Colonic mucosa (tissue), 4 donors: Measurements from ENCODE around the gene POTEI. TPM values are rescaled to one million over a fixed set of nuclear protein-coding genes. Genes with fewer than 3 reads are reported as not detected.
"Not testable (repeated sequence)": the region's sequence is repeated elsewhere in the genome, so short reads cannot be mapped to it uniquely, and the experiment has no call there.

Experiments used
- DNase-seq: peaks from one replicate; pipeline ENCODE4 v3.0.0-alpha.2; 2020
- H3K27ac ChIP-seq: fragments of 200-600 bp; one replicate; pipeline ENCODE4 v1.8.0; 2021
- H3K27me3 ChIP-seq: fragments of 200-600 bp; one replicate; pipeline ENCODE4 v1.8.0; 2021
- H3K36me3 ChIP-seq: fragments of 200-600 bp; one replicate; pipeline ENCODE4 v1.8.0; 2021
- H3K4me1 ChIP-seq: fragments of 200-600 bp; one replicate; pipeline ENCODE4 v1.8.0; 2021; ENCODE audit warnings: mild to moderate bottlenecking
- H3K4me3 ChIP-seq: fragments of 200-600 bp; one replicate; pipeline ENCODE4 v1.8.0; 2021
- H3K9ac ChIP-seq, 2 donors: one replicate each; pipeline ENCODE4 v1.7.0; 2013; ENCODE audit warnings: control low read depth in 2 of 2, low read depth in 2 of 2, low read length in 2 of 2
- H3K9me3 ChIP-seq: fragments of 200-600 bp; one replicate; pipeline ENCODE4 v1.8.0; 2021
- intact Hi-C: fragments of 100-400 bp; cut with DNase I; formaldehyde crosslinking; loops from one replicate; pipeline ENCODE4 v1.14.1; 2022
- total RNA-seq, 2 donors: library from RNA; stranded (reverse); fragmentation: NEBNext Ultra II Directional in 1 of 2; extraction: Animal tissue kit (Norgen Biotek cat#: 25700) in 1 of 2; gene quantifications; one replicate each; pipeline ENCODE4 v1.2.1, GENCODE V29; 2021
- donor health status: healthy.
- donor health status: DM: no; HTN: no; CAD: no.
- donor health status: DM: no; HTN: no; CAD: no.

POTEI gene
- total RNA-seq, 2 donors from 2014 or later: 0.10 to 0.11 TPM

DNA sequence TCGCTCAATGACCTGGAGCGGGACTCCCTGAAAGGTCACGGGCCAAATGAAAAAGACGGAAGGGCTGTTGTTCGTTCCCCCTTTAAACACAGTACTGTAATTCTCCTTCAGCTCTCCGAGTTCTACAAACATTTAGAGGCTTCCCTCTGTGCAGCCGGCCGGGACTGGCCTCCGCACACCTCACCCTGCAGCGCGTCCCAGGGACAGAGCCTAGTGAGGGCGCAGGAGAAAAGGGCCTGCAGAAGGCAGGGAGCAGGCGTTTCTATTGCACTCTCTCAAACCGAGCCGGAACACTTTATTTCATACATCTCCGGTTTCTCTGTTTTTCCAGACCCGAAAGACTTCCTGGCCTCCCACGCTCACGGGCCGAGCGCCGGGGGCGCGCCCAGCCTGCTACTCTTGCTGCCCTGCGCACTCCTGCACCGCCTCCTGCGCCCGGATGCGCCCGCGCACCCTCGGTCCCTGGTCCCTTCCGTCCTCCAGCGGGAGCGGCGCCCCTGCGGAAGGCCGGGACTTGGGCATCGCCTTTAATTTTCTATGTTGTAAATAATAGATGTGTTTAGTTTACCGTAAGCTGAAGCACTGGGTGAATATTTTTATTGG lies 18.3 kb upstream of the POTEI start:
- DNase-seq, H3K27me3 ChIP-seq, intact Hi-C loops, H3K4me3 ChIP-seq, H3K9ac ChIP-seq, H3K27ac ChIP-seq, H3K36me3 ChIP-seq, H3K9me3 ChIP-seq, H3K4me1 ChIP-seq: not testable (repeated sequence)

DNA sequence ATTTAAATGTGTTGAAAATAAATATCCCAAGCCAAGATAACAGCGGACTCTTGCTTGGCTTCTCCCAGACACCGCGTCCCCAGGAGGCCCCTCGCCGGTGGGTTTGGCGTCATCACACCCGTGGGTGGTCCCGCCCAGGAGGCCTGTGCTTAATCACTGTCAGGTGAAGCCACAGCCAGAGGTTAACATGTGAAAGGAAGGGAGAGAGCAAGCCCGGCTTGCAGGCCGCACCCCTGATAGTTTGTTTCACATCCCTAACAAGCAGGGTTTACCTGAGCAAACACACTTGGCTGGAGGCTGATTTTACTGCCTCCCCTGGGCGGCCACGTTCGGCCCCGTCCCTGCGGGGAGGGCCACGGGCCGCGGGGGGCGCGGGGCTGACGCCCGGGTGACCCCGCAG lies 13.3 kb upstream of the POTEI start:
- H3K4me1 ChIP-seq, H3K9me3 ChIP-seq, H3K36me3 ChIP-seq, H3K4me3 ChIP-seq, intact Hi-C loops, H3K27ac ChIP-seq, DNase-seq, H3K27me3 ChIP-seq, H3K9ac ChIP-seq: not testable (repeated sequence)

DNA sequence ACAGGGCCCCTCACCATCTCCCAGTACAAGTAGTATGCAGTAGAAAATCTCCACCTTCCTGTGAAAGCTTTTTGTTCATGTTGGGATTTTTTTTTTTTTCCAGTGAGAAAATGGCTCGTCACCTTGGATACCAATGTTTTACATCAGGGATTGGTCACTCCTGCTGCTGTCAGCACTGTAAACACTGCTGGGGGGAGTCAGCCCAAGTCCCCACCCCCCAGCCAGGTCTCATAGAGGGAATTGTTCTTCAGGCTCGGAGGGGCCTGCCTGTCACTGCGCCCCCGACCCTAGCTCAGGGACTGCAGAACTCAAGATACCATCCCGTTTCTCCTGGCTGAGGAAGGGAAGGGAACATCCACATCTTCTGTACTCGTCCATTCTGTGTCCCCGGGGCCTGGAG lies 11.9 kb upstream of the POTEI start, which contains the start of gene CFC1B:
Gene CFC1B (plus strand): TSS at position 231 of the 400 bp plus-strand sequence. CDS start 263 bp downstream, outside the sequence.
- DNase-seq, H3K9me3 ChIP-seq, H3K36me3 ChIP-seq, H3K27me3 ChIP-seq, H3K4me3 ChIP-seq, H3K9ac ChIP-seq, H3K4me1 ChIP-seq, H3K27ac ChIP-seq, intact Hi-C loops: not testable (repeated sequence)

DNA sequence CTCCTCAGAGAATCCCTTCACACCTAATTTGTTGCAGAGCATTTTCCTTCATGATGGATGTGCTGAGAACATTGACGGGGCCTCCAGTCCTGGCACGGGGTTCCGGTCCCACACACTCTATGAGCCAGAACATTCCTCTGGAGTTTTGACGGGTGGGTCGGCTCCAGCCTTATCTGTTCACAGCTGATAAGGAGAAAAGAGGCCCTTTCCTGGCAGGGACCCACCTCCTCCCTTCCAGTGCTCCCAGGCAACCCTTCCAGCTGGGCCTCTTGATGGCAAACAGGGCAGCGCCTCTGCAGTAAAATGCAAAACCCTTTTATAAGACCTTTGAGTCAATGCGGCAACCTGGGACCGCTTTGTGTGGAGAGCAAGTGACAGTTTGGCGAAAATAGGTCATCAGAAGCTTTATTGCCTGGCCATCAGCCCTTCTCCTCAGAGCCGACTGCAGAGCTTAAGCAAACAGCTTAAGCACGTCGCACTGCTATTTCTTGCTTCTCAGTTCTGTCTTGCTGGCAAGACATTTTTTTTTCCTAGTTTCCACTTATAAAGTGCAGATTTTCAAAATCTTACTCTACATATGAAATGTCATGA lies 9.5 kb upstream of the POTEI start:
- H3K9ac ChIP-seq, H3K9me3 ChIP-seq, H3K4me1 ChIP-seq, H3K27ac ChIP-seq, DNase-seq, H3K36me3 ChIP-seq, H3K4me3 ChIP-seq, H3K27me3 ChIP-seq, intact Hi-C loops: not testable (repeated sequence)

DNA sequence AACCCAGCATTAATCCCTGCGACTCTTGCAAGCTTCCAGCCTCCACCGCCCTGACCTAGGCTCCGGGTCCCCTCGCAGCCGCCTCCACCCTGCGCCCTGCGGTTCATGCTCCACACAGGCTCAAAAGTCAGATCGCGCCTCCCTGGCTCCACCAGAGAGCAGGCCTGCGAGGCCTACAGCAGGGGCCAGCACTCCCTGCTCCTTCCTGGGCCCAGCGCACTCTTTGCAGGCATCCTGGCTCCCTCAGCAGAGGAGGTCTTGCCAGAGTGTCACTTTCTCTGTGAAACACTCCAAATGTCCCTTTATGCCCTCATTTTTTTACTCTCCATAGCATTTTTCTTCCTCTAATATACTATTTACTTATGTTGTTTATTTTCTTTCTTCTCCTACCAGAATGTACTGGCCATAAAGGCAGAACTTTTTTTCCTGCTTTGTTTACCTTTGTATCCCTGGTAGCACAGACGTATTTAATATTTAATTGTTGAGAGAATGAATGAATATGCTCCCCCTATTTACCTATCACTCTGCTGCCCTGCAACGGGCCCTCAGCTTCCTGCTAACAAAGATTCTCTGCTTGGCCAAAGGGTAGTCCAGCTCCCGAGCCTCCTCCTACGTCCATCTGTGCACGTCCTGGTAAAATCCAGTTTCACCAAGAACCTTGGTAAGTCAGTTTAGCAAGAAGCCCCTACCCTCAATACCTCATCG lies 2.8 kb upstream of the POTEI start:
- H3K27me3 ChIP-seq, H3K27ac ChIP-seq, intact Hi-C loops, H3K36me3 ChIP-seq, H3K9ac ChIP-seq, DNase-seq, H3K9me3 ChIP-seq, H3K4me3 ChIP-seq, H3K4me1 ChIP-seq: not testable (repeated sequence)

DNA sequence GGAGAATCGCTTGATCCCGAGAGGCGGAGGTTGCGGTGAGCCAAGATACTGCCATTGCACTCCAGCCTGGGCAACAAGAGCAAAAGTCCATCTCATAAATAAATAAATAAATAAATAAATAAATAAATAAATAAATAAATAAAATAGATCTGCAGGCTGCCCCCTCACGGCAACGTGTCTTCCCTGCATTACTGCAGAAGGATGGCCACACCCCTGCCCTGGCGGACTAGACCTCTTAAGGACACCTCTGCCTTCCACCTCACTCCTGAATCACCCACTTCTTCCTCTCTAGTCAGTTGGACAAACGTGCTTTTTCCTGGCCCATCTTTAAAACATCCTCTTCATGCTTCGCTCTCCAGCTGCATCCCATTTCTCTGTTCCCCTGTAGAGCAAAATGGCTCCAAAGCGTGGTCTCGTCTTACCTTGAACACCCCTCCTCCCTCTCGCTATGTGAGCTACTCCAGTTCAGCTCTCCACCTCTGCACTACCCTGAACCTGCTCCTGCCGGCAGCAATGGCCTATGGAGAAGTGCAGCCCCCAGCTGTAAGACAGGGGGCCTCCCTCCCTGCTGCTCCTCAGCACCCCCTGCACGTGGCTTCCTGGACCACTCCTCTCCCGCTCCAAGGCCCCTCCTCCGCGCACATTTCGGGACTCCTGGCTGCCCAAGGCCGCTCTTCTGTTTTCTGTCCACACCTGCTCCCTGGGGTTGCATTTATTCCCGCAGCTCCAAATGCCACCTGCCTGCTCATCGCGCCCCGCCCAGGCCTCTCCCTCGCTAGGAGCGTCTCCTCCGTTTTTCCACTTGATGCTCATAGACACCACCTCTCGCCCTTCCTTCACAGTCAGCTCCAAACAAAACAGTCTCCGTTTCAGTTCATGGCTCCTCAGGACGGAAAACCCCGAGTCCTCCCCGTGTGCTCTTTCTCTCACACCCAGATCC lies 1.9 kb upstream of the POTEI start:
- intact Hi-C loops, H3K9ac ChIP-seq, H3K4me1 ChIP-seq, H3K27me3 ChIP-seq, H3K36me3 ChIP-seq, DNase-seq, H3K27ac ChIP-seq, H3K9me3 ChIP-seq, H3K4me3 ChIP-seq: not testable (repeated sequence)

DNA sequence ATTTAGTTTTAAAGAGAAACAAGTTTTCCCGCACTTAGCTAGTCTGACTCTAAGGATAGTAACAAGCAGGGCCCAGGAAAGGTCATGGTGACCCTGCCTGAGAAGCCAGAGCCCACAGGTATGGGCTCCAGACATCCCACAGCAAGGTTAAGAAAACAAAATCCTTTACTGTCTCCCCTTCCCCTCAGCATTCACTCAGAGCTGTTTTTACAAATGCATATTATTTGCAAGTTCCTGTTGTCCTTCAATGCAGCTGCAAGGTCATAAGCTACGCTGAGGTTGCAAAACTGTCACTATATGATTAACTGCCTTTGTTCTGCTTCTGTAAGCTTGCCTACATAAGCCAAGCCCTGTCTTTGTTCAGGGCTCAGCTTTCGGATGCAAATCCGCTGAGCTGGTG lies 18.1 kb downstream of the POTEI start:
- H3K4me1 ChIP-seq, H3K4me3 ChIP-seq, DNase-seq, H3K27ac ChIP-seq, H3K27me3 ChIP-seq, intact Hi-C loops, H3K9me3 ChIP-seq, H3K36me3 ChIP-seq, H3K9ac ChIP-seq: not testable (repeated sequence)

DNA sequence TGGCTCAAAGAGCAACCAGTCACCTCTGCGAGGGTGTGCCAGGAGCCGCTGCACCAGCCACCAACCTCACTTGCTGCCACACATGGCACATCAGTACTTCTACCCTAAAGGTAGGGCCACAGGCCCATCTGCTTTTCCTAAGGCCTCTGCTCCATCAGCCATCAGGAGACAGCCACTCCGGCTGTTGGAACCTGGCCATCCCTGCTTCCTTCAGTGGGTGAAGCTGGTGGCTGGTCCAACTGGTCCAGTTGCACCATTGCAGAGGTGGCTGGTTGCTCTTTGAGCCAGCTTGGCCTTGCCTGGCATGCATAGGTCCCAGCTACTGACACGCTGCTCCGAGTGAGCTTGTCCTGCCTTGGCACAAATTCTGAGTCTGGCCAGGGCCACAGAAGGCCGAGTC lies 53.7 kb downstream of the POTEI start:
- H3K9ac ChIP-seq, H3K4me3 ChIP-seq, H3K4me1 ChIP-seq, H3K27ac ChIP-seq, H3K9me3 ChIP-seq, intact Hi-C loops, H3K27me3 ChIP-seq, H3K36me3 ChIP-seq, DNase-seq: not testable (repeated sequence)

DNA sequence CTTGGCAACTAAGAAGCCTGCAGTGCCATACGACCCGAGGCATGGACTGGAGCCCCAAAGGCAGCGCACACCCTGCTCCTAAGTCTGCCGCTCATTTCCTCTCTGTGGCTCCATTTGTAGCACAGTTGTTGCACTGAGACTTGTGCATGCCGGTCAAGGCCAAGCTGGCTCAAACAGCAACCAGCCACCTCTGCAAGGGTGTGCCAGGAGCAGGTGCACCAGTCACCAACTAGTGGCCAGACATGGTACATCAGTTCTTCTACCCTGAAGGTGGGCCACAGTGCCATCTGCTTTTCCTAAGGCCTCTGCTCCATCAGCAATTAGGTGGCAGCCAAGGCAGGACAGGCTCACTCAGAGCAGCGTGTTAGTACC lies 54.4 kb downstream of the POTEI start:
- H3K4me1 ChIP-seq, H3K4me3 ChIP-seq, DNase-seq, H3K36me3 ChIP-seq, intact Hi-C loops, H3K27ac ChIP-seq, H3K9ac ChIP-seq, H3K27me3 ChIP-seq, H3K9me3 ChIP-seq: not testable (repeated sequence)

DNA sequence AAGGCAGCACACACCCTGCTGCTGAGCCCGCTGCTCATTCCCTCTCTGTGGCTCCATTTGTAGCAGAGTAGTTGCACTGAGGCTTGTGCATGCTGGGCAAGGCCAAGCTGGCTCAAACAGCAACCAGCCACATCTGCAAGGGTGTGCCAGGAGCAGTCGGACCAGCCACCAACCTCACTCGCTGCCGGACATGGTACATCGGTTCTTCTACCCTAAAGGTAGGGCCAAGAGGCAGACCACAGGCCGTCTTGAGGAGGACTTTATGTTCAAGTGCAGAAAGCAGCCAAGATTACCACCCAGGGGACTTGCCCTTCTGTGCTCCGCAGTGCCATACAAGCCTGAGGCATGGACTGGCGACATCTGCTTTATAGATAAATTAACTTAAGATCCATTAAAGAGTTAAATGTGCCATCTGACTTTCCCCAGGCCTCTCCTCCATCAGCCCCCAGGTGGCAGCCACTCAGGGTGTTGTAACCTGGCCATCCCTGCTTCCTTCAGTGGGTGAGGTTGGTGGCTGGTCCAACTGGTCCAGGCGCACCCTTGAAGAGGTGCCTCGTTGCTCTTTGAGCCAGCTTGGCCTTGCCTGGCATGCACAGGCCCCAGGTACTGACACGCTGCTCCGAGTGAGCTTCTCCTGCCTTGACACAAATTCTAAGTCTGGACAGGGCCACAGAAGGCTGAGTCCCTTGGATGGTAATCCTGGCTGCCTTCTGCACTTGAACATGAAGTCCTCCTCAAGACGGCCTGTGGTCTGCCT lies 55.0 kb downstream of the POTEI start:
- H3K36me3 ChIP-seq, DNase-seq, H3K9me3 ChIP-seq, H3K9ac ChIP-seq, H3K27me3 ChIP-seq, H3K4me3 ChIP-seq, intact Hi-C loops, H3K4me1 ChIP-seq, H3K27ac ChIP-seq: not testable (repeated sequence)

DNA sequence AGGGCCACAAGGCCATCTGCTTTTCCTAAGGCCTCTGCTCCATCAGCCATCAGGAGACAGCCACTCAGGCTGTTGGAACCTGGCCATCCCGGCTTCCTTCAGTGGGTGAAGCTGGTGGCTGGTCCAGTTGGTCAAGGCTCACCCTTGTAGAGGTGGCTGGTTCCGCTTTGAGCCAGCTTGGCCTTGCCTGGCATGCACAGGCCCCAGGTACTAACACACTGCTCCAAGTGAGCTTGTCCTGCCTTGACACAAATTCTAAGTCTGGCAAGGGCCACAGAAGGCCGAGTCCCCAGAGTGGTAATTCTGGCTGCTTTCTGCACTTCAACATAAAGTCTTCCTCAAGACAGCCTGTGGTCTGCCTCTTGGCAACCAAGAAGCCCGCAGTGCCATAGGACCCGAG lies 56.2 kb downstream of the POTEI start:
- H3K27ac ChIP-seq, DNase-seq, H3K9ac ChIP-seq, H3K9me3 ChIP-seq, intact Hi-C loops, H3K4me1 ChIP-seq, H3K4me3 ChIP-seq, H3K36me3 ChIP-seq, H3K27me3 ChIP-seq: not testable (repeated sequence)

DNA sequence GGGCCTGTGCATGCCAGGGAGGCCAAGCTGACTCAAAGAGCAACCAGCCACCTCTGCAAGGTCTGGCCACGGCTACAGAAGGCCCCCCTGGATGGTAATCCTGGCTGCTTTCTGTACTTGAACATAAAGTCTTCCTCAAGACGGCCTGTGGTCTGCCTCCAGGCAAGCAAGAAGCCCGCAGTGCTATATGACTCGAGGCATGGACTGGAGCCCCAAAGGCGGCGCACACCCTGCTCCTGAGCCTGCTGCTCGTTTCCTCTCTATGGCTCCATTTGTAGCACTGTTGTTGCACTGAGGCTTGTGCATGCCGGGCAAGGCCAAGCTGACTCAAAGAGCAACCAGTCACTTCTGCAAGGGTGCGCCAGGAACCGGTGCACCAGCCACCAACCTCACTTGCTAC lies 57.3 kb downstream of the POTEI start:
- intact Hi-C loops: not testable (repeated sequence)

More for the DNA sequence above, 57.3 kb downstream of the POTEI start:
- not testable (repeated sequence) for H3K27ac ChIP-seq, H3K27me3 ChIP-seq, H3K9ac ChIP-seq, H3K36me3 ChIP-seq, H3K4me1 ChIP-seq, DNase-seq, H3K9me3 ChIP-seq, H3K4me3 ChIP-seq
